GM10266 (cell line): ENCODE measurements around the gene IGFBP7.

Experiments used
- DNase-seq: peaks from one replicate; pipeline ENCODE4 v3.0.0; 2012; ENCODE audit errors: extremely low spot score
- CTCF ChIP-seq: IDR thresholded peaks from 2 replicates; pipeline ENCODE4 v1.5.1; 2012; ENCODE audit warnings: mild to moderate bottlenecking, low read depth; ENCODE audit not compliant: control insufficient read depth, insufficient read depth; ENCODE audit errors: missing control alignments

Gene IGFBP7

GRCh38 chr4:57018980-57019379 is 91.2 kb downstream of the IGFBP7 start:
- no peak for DNase-seq

GRCh38 chr4:57013543-57014120 is 96.6 kb downstream of the IGFBP7 start:
- no peak for DNase-seq
- no peak for TF ChIP-seq CTCF

More at GRCh38 chr4:57018980-57019379, 91.2 kb downstream of the IGFBP7 start:
- no peak for TF ChIP-seq CTCF

GRCh38 chr4:56999751-57000150 is 110.4 kb downstream of the IGFBP7 start:
- TF ChIP-seq CTCF = no peak
- DNase-seq = no peak

- no peak for TF ChIP-seq CTCF
- DNase-seq = no peak
Observed at GRCh38 chr4:56995525-56995924, 114.7 kb downstream of the IGFBP7 start.

GRCh38 chr4:56990109-56990905 is 119.9 kb downstream of the IGFBP7 start:
- TF ChIP-seq CTCF = no peak
- DNase-seq = no peak

GRCh38 chr4:56986952-56987351 is 123.2 kb downstream of the IGFBP7 start:
- no peak for DNase-seq
- TF ChIP-seq CTCF = no peak

- DNase-seq = no peak
- no peak for TF ChIP-seq CTCF
Observed at GRCh38 chr4:56986192-56986591, 124.0 kb downstream of the IGFBP7 start.
